GM12878 (cell line): ENCODE results near the gene SRCAP. TPM values are rescaled to one million over a fixed set of nuclear protein-coding genes. Genes with fewer than 3 reads are reported as not detected.

ENCODE experiments used
- ATAC-seq: fragments of 200-7000 bp; cut with Tn5 transposase; 3 replicates; pipeline ENCODE4 v1.9.1; 2020; ENCODE audit warnings: mild to moderate bottlenecking, moderate library complexity
- BruUV-seq: library from RNA; stranded (reverse); fragments of 400-500 nt; replicated peaks from 2 replicates; lab custom pipeline; 2021; lab: Mats Ljungman, UMichigan
- CTCF ChIA-PET: fragments of 300-600 bp; sonication (Branson Sonifier 250); formaldehyde crosslinking; extraction: SDS; loops from one replicate; lab custom pipeline; 2021; ENCODE audit warnings: inconsistent platforms; lab: Yijun Ruan, JAX
- POLR2A ChIA-PET: fragments of 350-600 bp; formaldehyde crosslinking; extraction: SDS; loops from one replicate; lab custom pipeline; 2021; ENCODE audit warnings: inconsistent platforms; lab: Charles Lee
- RAD21 ChIA-PET: fragments of 300-600 bp; sonication (Branson Sonifier 250); formaldehyde crosslinking; loops from one replicate; lab custom pipeline; 2023; ENCODE audit warnings: antibody characterized with exemption; ENCODE audit not compliant: unreplicated experiment; lab: Charles Lee
- SMC1A ChIA-PET: fragments of 300-600 bp; sonication (Branson Sonifier 250); formaldehyde crosslinking; loops from one replicate; lab custom pipeline; 2023; ENCODE audit not compliant: unreplicated experiment, uncharacterized antibody; lab: Charles Lee
- DNase-seq: peaks from one replicate; pipeline ENCODE4 v3.0.0-alpha.2; 2011; ENCODE audit warnings: low read depth, low spot score
- FAIRE-seq: peaks from 3 replicates; lab custom pipeline; 2011; peaks lifted over from hg19 to GRCh38; lab: Jason Lieb, UNC
- H2AFZ ChIP-seq: 2 replicates; pipeline ENCODE4 v1.6.0; 2011; ENCODE audit warnings: low read depth, low read length, control low read depth; ENCODE audit not compliant: control insufficient read depth
- H3K27ac ChIP-seq: 2 replicates; pipeline ENCODE4 v1.5.1; 2011; ENCODE audit warnings: control low read depth; ENCODE audit not compliant: control insufficient read depth, insufficient read depth
- H3K27me3 ChIP-seq, 2 experiments: replicated peaks in 1 of 2; 2 replicates each; pipeline versions ENCODE4 v1.6.0 to v1.6.1; 2011; ENCODE audit warnings: low read length in 1 of 2; ENCODE audit not compliant: control insufficient read depth in 2 of 2, insufficient read depth in 2 of 2
- H3K36me3 ChIP-seq, 2 experiments: 2 replicates each; pipeline ENCODE4 v1.5.1; 2011; ENCODE audit warnings: low read length in 1 of 2; ENCODE audit not compliant: control insufficient read depth in 2 of 2, insufficient read depth in 2 of 2
- H3K4me1 ChIP-seq: 2 replicates; pipeline ENCODE4 v1.6.1; 2011; ENCODE audit warnings: mild to moderate bottlenecking, low read length, moderate library complexity, mixed read lengths; ENCODE audit not compliant: control insufficient read depth, insufficient read depth
- H3K4me2 ChIP-seq: 2 replicates; pipeline ENCODE4 v1.6.0; 2011; ENCODE audit warnings: control low read depth; ENCODE audit not compliant: control insufficient read depth, insufficient read depth
- H3K4me3 ChIP-seq: fragments of 200-600 bp; sonication (generic); 2 replicates; pipeline ENCODE4 v1.5.1; 2016
- H3K79me2 ChIP-seq: 2 replicates; pipeline ENCODE4 v1.6.0; 2011; ENCODE audit warnings: low read length; ENCODE audit not compliant: control insufficient read depth, insufficient read depth
- H3K9ac ChIP-seq: 2 replicates; pipeline ENCODE4 v1.8.0; 2011; ENCODE audit warnings: low read length, control low read depth, mixed read lengths; ENCODE audit not compliant: control insufficient read depth, insufficient read depth
- H3K9me3 ChIP-seq: replicated peaks from 3 replicates; pipeline ENCODE4 v1.5.1; 2011; ENCODE audit warnings: mild to moderate bottlenecking, low read length; ENCODE audit not compliant: control insufficient read depth, insufficient read depth
- H4K20me1 ChIP-seq: 2 replicates; pipeline ENCODE4 v1.6.0; 2011; ENCODE audit not compliant: control insufficient read depth, insufficient read depth
- BHLHE40 ChIP-seq, 2 experiments: fragments of 450-650 bp in 1 of 2; IDR thresholded peaks; 2 replicates each; pipeline ENCODE4 v1.6.1; 2011 to 2017; ENCODE audit warnings: low read depth in 2 of 2, borderline replicate concordance in 1 of 2, improper control_type of control experiment in 1 of 2, low read length in 1 of 2, mild to moderate bottlenecking in 1 of 2
- DPF2 ChIP-seq: fragments of 450-650 bp; IDR thresholded peaks from 2 replicates; pipeline ENCODE4 v1.6.1; 2017; ENCODE audit warnings: mild to moderate bottlenecking
- IKZF1 ChIP-seq: fragments of 450-650 bp; conservative IDR thresholded peaks from 2 replicates; pipeline ENCODE4 v1.6.1; 2017; ENCODE audit warnings: antibody characterized with exemption, mild to moderate bottlenecking
- LARP7 ChIP-seq: fragments of 450-650 bp; IDR thresholded peaks from 2 replicates; pipeline ENCODE4 v1.6.1; 2017; ENCODE audit warnings: mild to moderate bottlenecking
- MTA2 ChIP-seq: fragments of 450-650 bp; IDR thresholded peaks from 2 replicates; pipeline ENCODE4 v1.6.1; 2016; ENCODE audit warnings: low read depth, mild to moderate bottlenecking, moderate library complexity
- MXI1 ChIP-seq: fragments of 150-350 bp; IDR thresholded peaks from 2 replicates; pipeline ENCODE4 v1.6.1; 2011; ENCODE audit warnings: low read depth, mild to moderate bottlenecking, inconsistent platforms, low read length, improper control_type of control experiment
- NRF1 ChIP-seq: conservative IDR thresholded peaks from 2 replicates; pipeline ENCODE4 v1.6.1; 2011; ENCODE audit warnings: mild to moderate bottlenecking, low read depth, low read length, improper control_type of control experiment
- RB1 ChIP-seq: fragments of 450-650 bp; formaldehyde crosslinking; IDR thresholded peaks from 2 replicates; pipeline ENCODE4 v1.6.1; 2017; ENCODE audit warnings: mild to moderate bottlenecking, borderline replicate concordance
- TAF1 ChIP-seq: IDR thresholded peaks from 2 replicates; pipeline ENCODE4 v1.6.1; 2011; ENCODE audit warnings: mild to moderate bottlenecking, low read depth, low read length, borderline replicate concordance
- TBL1XR1 ChIP-seq: IDR thresholded peaks from 2 replicates; pipeline ENCODE4 v1.6.1; 2012; ENCODE audit warnings: low read depth, low read length, improper control_type of control experiment
- ZBED1 ChIP-seq: IDR thresholded peaks from 2 replicates; pipeline ENCODE4 v1.6.1; 2016; ENCODE audit warnings: borderline replicate concordance
- ZNF24 ChIP-seq: fragments of 450-650 bp; IDR thresholded peaks from 2 replicates; pipeline ENCODE4 v1.6.1; 2017; ENCODE audit warnings: antibody characterized with exemption, mild to moderate bottlenecking
- WGBS: methylation state at CpG from one replicate; pipeline ENCODE4 v1.1.6; 2016; ENCODE audit warnings: low lambda C conversion rate; ENCODE audit not compliant: insufficient replicate concordance, insufficient coverage; ENCODE audit errors: missing lambda C conversion rate; 5-methylcytosine and 5-hydroxymethylcytosine counted together
- in situ Hi-C: fragments of 300-500 bp; cut with MboI; formaldehyde crosslinking; loops from 9 replicates; pipeline ENCODE4 v1.14.3; 2018; ENCODE audit warnings: mixed read lengths
- intact Hi-C: fragments of 100-400 bp; cut with micrococcal nuclease; formaldehyde crosslinking; loops from one replicate; pipeline ENCODE4 v1.14.2; 2022; ENCODE audit not compliant: unreplicated experiment
- polyA plus RNA-seq, 11 experiments: library from polyadenylated mRNA; depleted of rRNA in 4 of 11; unstranded in 6 of 11; stranded (reverse) in 5 of 11; fragments of >200 nt; fragmentation: Nextera tagmentation in 4 of 11; fragmentation: Illumina TruSeq in 1 of 11; extraction: Ambion mirVana in 4 of 11; extraction: Trizol in 1 of 11; gene quantifications; 1 replicate in 1 of 11; 2 replicates in 10 of 11; pipeline versions ENCODE4 v1.2.1 to v1.2.3, GENCODE V29; 2011 to 2016; ENCODE audit warnings: inconsistent platforms in 2 of 11, missing spikeins in 2 of 11, low read depth in 1 of 11
- total RNA-seq, 4 experiments: library from RNA; depleted of rRNA in 3 of 4; stranded (reverse); fragments of >200 nt in 3 of 4; fragmentation: Illumina TruSeq in 1 of 4; extraction: Trizol in 1 of 4; gene quantifications; 2 replicates each; pipeline versions ENCODE4 v1.2.1 to v1.2.3, GENCODE V29; 2013 to 2021
- TF ChIP-seq, protein P1 (sequence below): IDR thresholded peaks from 2 replicates; pipeline ENCODE4 v1.6.1; 2011; ENCODE audit warnings: borderline replicate concordance, low read depth, mild to moderate bottlenecking, moderate library complexity, mixed read lengths, low read length; ENCODE audit not compliant: insufficient read depth; ENCODE audit errors: extremely low read length
- TF ChIP-seq, protein P2 (sequence below): fragments of 150-350 bp; IDR thresholded peaks from 2 replicates; pipeline ENCODE4 v1.6.1; 2014; ENCODE audit warnings: mild to moderate bottlenecking, low read depth, low read length

Gene SRCAP
- total and polyA plus RNA-seq, 10 of the 15 experiments (the other 5 are each of a cell fraction or from before 2014, with no cell fraction given), result 0.24 to 58.4 (median 11.6) TPM

DNA sequence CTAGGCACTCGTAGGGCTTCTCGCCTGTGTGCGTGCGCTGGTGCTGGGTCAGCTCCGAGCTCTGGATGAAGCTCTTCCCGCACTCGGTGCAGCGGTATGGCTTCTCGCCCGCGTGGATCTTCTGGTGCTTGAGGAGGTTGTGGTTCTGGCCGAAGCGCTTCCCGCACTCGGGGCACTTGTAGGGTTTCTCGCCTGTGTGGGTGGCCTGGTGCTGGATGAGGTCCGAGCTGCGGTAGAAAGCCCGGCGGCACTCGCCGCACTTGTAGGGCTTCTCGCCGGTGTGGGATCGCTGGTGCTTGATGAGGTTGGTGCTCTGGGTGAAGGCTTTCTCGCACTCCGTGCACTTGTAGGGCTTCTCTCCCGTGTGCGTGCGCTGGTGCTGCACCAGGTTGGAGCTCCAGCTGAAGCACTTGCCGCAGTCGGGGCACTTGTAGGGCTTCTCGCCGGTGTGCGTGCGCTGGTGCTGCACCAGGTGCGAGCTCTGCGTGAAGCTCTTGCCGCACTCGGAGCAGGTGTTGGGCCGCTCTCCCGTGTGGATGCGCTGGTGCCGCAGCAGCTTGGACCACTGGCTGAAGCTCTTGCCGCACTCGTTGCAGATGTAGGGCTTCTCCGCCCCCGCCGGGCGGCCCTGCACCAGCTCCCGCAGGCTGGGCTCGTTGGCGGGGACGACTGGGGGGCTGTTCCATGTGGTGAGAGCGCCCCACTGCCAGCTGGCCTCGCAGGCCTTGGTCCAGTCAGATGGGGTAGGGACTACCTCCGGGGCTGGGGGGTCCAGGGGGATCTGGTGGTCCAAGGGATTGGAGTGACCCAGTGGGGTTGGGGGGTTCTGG, 84.5 kb downstream of the SRCAP start:
- H3K4me1 ChIP-seq, result no peaks in the 10 kb centered on the region
- POLR2A ChIA-PET, result no interaction called here
- no peak for DNase-seq
- no peak overlapping the region for H3K4me2 ChIP-seq
- CTCF ChIA-PET, result interaction anchor here (0.6 to 0.7 kb wide), 2 partner anchors 65 to 159 kb away, joined by 3 read pairs; no protein-coding TSS in a partner anchor
- BruUV-seq, result no TSS peak
- peaks cover 0 to 3% of the 10 kb centered on the region in 2 experiments; a peak in 2 of 4 replicates for H3K27me3 ChIP-seq
- no peak overlapping the region for H3K27ac ChIP-seq
- no peak overlapping the region for H2AFZ ChIP-seq
- no peak for ATAC-seq
- intact Hi-C loops, result no loop called here
- H3K9me3 ChIP-seq, result no peaks in the 10 kb centered on the region
- WGBS, result 88% methylated on average over 57 of the region's 57 CpGs
- RAD21 ChIA-PET, result no interaction called here
- SMC1A ChIA-PET, result interaction anchor here (0.6 to 1.1 kb wide), 2 partner anchors 56 to 62 kb away, joined by 3 read pairs; no protein-coding TSS in a partner anchor
- FAIRE-seq, result no peak
- no peaks in the 10 kb centered on the region for H3K79me2 ChIP-seq
- TF ChIP-seq LARP7 (no peak), ZNF24 (no peak), DPF2 (no peak), BHLHE40 (IDR thresholded peaks at IDR 0.05; ENCODE audit: borderline replicate concordance in 1 of 2, low read depth in 2 of 2, low read length in 1 of 2) (no peak), TAF1 (no peak), RB1 (no peak), TBL1XR1 (no peak), NRF1 (no peak), IKZF1 (no peak), MTA2 (no peak), MXI1 (no peak), ZBED1 (no peak)
- TF ChIP-seq, protein P1, sequence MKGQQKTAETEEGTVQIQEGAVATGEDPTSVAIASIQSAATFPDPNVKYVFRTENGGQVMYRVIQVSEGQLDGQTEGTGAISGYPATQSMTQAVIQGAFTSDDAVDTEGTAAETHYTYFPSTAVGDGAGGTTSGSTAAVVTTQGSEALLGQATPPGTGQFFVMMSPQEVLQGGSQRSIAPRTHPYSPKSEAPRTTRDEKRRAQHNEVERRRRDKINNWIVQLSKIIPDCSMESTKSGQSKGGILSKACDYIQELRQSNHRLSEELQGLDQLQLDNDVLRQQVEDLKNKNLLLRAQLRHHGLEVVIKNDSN, result no peak
- TF ChIP-seq, protein P2, sequence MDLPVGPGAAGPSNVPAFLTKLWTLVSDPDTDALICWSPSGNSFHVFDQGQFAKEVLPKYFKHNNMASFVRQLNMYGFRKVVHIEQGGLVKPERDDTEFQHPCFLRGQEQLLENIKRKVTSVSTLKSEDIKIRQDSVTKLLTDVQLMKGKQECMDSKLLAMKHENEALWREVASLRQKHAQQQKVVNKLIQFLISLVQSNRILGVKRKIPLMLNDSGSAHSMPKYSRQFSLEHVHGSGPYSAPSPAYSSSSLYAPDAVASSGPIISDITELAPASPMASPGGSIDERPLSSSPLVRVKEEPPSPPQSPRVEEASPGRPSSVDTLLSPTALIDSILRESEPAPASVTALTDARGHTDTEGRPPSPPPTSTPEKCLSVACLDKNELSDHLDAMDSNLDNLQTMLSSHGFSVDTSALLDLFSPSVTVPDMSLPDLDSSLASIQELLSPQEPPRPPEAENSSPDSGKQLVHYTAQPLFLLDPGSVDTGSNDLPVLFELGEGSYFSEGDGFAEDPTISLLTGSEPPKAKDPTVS, result no peak
- in situ Hi-C loops, result no loop called here
- no peaks in the 10 kb centered on the region for H3K36me3 ChIP-seq
- H3K9ac ChIP-seq, result no peak overlapping the region
- no peaks in the 10 kb centered on the region for H4K20me1 ChIP-seq
- H3K4me3 ChIP-seq, result no peak overlapping the region
